ENCODE results near the gene SGPL1.

DNA sequence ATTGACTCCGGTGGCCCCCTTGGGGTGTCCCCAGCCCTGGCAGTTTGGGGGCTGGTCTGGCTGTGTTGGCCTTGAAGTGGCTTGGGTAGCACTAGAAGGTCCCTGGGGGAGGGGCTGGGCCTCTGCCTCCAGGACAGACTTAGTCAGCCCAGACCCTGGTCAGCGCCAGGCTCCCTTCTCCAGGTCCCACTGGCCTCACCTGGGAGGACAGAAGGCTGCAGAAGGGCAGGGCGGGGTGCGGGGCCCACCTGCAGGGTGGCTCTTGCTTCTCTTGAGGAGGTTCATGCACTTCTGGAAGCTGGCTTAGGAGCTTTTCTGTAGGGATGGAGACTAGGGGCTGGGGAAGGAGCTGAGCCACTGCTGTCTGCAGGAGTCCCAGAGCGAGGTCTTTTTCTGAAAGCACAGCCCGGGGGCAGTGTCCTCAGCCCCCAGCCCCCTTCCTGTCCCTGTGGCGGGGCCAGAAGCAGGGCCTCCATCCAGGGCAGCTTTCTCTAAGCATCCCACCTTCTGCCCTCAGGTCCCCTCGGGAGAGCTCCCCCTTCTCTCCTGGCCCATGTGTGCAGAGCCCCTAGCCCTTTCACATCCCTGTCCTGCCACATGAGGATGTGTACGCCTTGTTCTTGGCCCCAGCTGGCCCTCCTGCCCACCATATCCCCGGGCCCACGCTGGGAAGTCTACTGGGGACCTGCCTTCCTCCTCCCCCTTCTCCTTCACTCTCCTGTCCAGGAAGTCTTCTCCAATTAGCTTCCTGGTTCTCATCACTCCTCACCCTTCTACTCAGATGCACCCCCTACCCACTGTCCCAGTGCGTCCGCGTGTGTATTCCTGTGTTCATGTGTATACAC is 41.6 kb upstream of the SGPL1 start:
- TF ChIP-seq, protein P1, sequence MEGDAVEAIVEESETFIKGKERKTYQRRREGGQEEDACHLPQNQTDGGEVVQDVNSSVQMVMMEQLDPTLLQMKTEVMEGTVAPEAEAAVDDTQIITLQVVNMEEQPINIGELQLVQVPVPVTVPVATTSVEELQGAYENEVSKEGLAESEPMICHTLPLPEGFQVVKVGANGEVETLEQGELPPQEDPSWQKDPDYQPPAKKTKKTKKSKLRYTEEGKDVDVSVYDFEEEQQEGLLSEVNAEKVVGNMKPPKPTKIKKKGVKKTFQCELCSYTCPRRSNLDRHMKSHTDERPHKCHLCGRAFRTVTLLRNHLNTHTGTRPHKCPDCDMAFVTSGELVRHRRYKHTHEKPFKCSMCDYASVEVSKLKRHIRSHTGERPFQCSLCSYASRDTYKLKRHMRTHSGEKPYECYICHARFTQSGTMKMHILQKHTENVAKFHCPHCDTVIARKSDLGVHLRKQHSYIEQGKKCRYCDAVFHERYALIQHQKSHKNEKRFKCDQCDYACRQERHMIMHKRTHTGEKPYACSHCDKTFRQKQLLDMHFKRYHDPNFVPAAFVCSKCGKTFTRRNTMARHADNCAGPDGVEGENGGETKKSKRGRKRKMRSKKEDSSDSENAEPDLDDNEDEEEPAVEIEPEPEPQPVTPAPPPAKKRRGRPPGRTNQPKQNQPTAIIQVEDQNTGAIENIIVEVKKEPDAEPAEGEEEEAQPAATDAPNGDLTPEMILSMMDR (IDR thresholded peaks at IDR 0.05), result no peak
- TF ChIP-seq POLR2A (IDR thresholded peaks at IDR 0.05), result no peak

Measured in esophagus squamous epithelium (tissue), 4 donors.